ENCODE measurements around the gene ZNF474.
A peak's percentile ranks its signal among the peaks of the same experiment; 100 is the strongest.

ZNF474 gene

GRCh38 chr5:122153230-122153629, 23.9 kb downstream of the ZNF474 start:
- DNase-seq, result no peak

GRCh38 chr5:122153774-122154173, 24.4 kb downstream of the ZNF474 start:
- DNase-seq, result no peak

- no peak for DNase-seq
Observed at GRCh38 chr5:122154491-122154890, 25.1 kb downstream of the ZNF474 start.

GRCh38 chr5:122154910-122155309, 25.6 kb downstream of the ZNF474 start:
- DNase-seq, result no peak

GRCh38 chr5:122155546-122155945, 26.2 kb downstream of the ZNF474 start:
- no peak for DNase-seq

- peak in 3 of 56 donors; percentile 2 to 21 (median 5) for DNase-seq
Observed at GRCh38 chr5:122156724-122157325, 27.5 kb downstream of the ZNF474 start.

GRCh38 chr5:122162100-122162638, 32.8 kb downstream of the ZNF474 start:
- DNase-seq, result no peak

GRCh38 chr5:122163121-122164069, 34.0 kb downstream of the ZNF474 start:
- peak in 16 of 56 donors; percentile 3 to 34 (median 10) for DNase-seq

- DNase-seq, result no peak
Observed at GRCh38 chr5:122164070-122164435, 34.7 kb downstream of the ZNF474 start.

- DNase-seq, result no peak
Observed at GRCh38 chr5:122164831-122165558, 35.6 kb downstream of the ZNF474 start.

- no peak for DNase-seq
Observed at GRCh38 chr5:122165559-122166078, 36.3 kb downstream of the ZNF474 start.

GRCh38 chr5:122169350-122170103, 40.2 kb downstream of the ZNF474 start:
- DNase-seq, result no peak

- peak in 12 of 56 donors; percentile 2 to 36 (median 12) for DNase-seq
Observed at GRCh38 chr5:122170620-122171019, 41.3 kb downstream of the ZNF474 start.

- no peak for DNase-seq
Observed at GRCh38 chr5:122172207-122172606, 42.9 kb downstream of the ZNF474 start.

- DNase-seq, result no peak
Observed at GRCh38 chr5:122173474-122174415, 44.4 kb downstream of the ZNF474 start.

GRCh38 chr5:122175091-122175490, 45.7 kb downstream of the ZNF474 start:
- DNase-seq, result no peak

GRCh38 chr5:122175852-122176251, 46.5 kb downstream of the ZNF474 start:
- no peak for DNase-seq

- DNase-seq, result no peak
Observed at GRCh38 chr5:122177161-122177560, 47.8 kb downstream of the ZNF474 start.

- no peak for DNase-seq
Observed at GRCh38 chr5:122179701-122180100, 50.4 kb downstream of the ZNF474 start.
